AG04450 (cell line): ENCODE measurements around the gene DPP10. TPM values are rescaled to one million over a fixed set of nuclear protein-coding genes. Genes with fewer than 3 reads are reported as not detected.

Experiments
- CTCF ChIA-PET: fragments of 300-600, 350-600 bp; formaldehyde crosslinking; extraction: SDS; loops from one replicate; lab custom pipeline; 2022; ENCODE audit warnings: antibody characterized with exemption, inconsistent platforms; lab: Charles Lee
- POLR2A ChIA-PET: fragments of 350-600 bp; formaldehyde crosslinking; extraction: SDS; loops from one replicate; lab custom pipeline; 2021; ENCODE audit warnings: antibody characterized with exemption, inconsistent platforms; lab: Yijun Ruan, JAX
- DNase-seq: peaks from one replicate; pipeline ENCODE4 v3.0.0-alpha.2; 2011; ENCODE audit warnings: low read depth, low spot score
- H3K27ac ChIP-seq: one replicate; pipeline ENCODE4 v1.5.1; 2012; ENCODE audit warnings: low read depth, low read length, control low read depth
- H3K27me3 ChIP-seq: one replicate; pipeline ENCODE4 v1.6.0; 2012; ENCODE audit warnings: low read length; ENCODE audit not compliant: control insufficient read depth, insufficient read depth
- H3K4me3 ChIP-seq: 2 replicates; pipeline ENCODE4 v1.5.1; 2011; ENCODE audit warnings: mild to moderate bottlenecking, low read depth, low read length, control low read depth
- H3K9me3 ChIP-seq: 2 replicates; pipeline ENCODE4 v1.5.1; 2012; ENCODE audit warnings: low read length; ENCODE audit not compliant: control insufficient read depth, insufficient read depth
- polyA plus RNA-seq: library from polyadenylated mRNA; depleted of rRNA; stranded (reverse); fragments of >200 nt; gene quantifications from 2 replicates; pipeline ENCODE4 v1.2.3, GENCODE V29; 2011
- TF ChIP-seq, protein P1 (sequence below): IDR thresholded peaks from 2 replicates; pipeline ENCODE4 v1.5.1; 2011; ENCODE audit warnings: low read depth, low read length, control low read depth, inconsistent platforms

DPP10 gene
- polyA plus RNA-seq, 1 experiment, result not detected

DNA sequence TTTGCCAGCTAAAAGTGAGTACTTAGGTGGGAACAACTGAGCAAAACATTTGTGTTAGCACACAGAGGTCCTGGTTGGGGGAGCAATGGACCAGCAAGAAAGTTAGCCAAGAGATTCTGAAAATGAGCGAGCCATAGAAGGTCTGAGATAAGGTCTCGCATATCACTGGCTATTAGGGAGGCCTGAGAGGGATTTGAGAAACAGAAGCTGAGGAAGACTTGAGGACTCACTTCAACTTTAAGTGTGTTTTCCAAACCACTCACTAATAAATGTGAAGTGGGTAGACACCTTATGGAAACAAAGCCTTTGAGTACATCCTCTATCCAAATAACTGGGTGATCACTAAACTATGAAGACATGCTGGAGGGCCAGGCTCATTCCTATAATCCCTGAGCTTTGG lies 958.5 kb downstream of the DPP10 start:
- TF ChIP-seq, protein P1, sequence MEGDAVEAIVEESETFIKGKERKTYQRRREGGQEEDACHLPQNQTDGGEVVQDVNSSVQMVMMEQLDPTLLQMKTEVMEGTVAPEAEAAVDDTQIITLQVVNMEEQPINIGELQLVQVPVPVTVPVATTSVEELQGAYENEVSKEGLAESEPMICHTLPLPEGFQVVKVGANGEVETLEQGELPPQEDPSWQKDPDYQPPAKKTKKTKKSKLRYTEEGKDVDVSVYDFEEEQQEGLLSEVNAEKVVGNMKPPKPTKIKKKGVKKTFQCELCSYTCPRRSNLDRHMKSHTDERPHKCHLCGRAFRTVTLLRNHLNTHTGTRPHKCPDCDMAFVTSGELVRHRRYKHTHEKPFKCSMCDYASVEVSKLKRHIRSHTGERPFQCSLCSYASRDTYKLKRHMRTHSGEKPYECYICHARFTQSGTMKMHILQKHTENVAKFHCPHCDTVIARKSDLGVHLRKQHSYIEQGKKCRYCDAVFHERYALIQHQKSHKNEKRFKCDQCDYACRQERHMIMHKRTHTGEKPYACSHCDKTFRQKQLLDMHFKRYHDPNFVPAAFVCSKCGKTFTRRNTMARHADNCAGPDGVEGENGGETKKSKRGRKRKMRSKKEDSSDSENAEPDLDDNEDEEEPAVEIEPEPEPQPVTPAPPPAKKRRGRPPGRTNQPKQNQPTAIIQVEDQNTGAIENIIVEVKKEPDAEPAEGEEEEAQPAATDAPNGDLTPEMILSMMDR, result no peak
- peaks cover 20% of the 10 kb centered on the region; the same call in 1 of the 2 replicates for H3K9me3 ChIP-seq
- ChIA-PET POLR2A (no interaction called here), CTCF (no interaction called here)
- no peak overlapping the region for H3K27ac ChIP-seq
- no peaks in the 10 kb centered on the region for H3K27me3 ChIP-seq
- DNase-seq, result no peak
- no peak overlapping the region for H3K4me3 ChIP-seq

- Histone ChIP-seq H3K4me3 (no peak overlapping the region), H3K9me3 (peaks cover 8% of the 10 kb centered on the region), H3K27ac (no peak overlapping the region), H3K27me3 (no peaks in the 10 kb centered on the region)
- DNase-seq, result no peak
- ChIA-PET CTCF (no interaction called here), POLR2A (no interaction called here)
- TF ChIP-seq, protein P1, result no peak
Measured at GRCh38 chr2:115412501-115412900, 970.1 kb downstream of the DPP10 start.

DNA sequence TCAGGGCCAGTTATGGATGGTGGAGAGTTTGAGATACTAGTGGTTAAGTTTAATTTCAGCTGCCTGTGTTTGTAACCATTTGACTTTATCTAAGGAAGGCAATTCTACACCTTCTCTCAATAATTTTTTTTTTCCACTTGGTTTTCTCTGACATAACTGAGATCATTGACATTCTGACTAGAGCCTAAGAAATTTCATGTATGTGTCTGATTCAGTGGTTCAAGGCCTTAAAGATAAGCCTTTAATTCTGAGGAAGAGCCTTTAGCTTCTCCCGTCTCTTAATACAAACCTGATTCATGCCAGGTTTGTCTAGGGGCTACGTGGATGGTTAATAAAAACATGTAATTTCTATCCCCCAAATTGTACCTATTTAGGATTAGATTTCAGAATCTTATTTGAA lies 971.4 kb downstream of the DPP10 start:
- Histone ChIP-seq H3K9me3 (peaks cover 6% of the 10 kb centered on the region; the same call in 1 of the 2 replicates), H3K27ac (no peak overlapping the region), H3K27me3 (no peaks in the 10 kb centered on the region), H3K4me3 (no peak overlapping the region)
- POLR2A ChIA-PET, result no interaction called here
- no peak for DNase-seq
- TF ChIP-seq, protein P1, result no peak
- CTCF ChIA-PET, result no interaction called here

GRCh38 chr2:115414466-115414865 lies 972.0 kb downstream of the DPP10 start:
- POLR2A ChIA-PET, result no interaction called here
- TF ChIP-seq, protein P1, result no peak
- no peak overlapping the region for H3K4me3 ChIP-seq
- no peak for DNase-seq
- no peaks in the 10 kb centered on the region for H3K27me3 ChIP-seq
- CTCF ChIA-PET, result no interaction called here
- no peak overlapping the region for H3K27ac ChIP-seq
- peaks cover 6% of the 10 kb centered on the region; the same call in 1 of the 2 replicates for H3K9me3 ChIP-seq

GRCh38 chr2:115422004-115422634 lies 979.7 kb downstream of the DPP10 start:
- no peaks in the 10 kb centered on the region for H3K27me3 ChIP-seq
- H3K27ac ChIP-seq, result no peak overlapping the region
- no peak for DNase-seq
- H3K9me3 ChIP-seq, result peaks cover 11% of the 10 kb centered on the region
- ChIA-PET POLR2A (no interaction called here), CTCF (no interaction called here)
- no peak overlapping the region for H3K4me3 ChIP-seq
- TF ChIP-seq, protein P1, result no peak
